GM23338 (cell line): ENCODE measurements around the gene ANP32E. TPM values are rescaled to one million over a fixed set of nuclear protein-coding genes. Genes with fewer than 3 reads are reported as not detected.
"Not testable (repeated sequence)": the region's sequence is repeated elsewhere in the genome, so short reads cannot be mapped to it uniquely, and the experiment has no call there.

Source experiments
- ATAC-seq: fragments of 200-7000 bp; cut with Tn5 transposase; 3 replicates; pipeline ENCODE4 v1.9.1; 2020
- DNase-seq: peaks from one replicate; pipeline ENCODE4 v3.0.0-alpha.2; 2015; ENCODE audit warnings: low spot score
- H2AFZ ChIP-seq: fragments of 200-600 bp; sonication (generic); 2 replicates; pipeline ENCODE4 v1.8.0; 2016; ENCODE audit warnings: antibody characterized with exemption, mild to moderate bottlenecking, moderate library complexity
- H3F3A ChIP-seq: fragments of 200-600 bp; sonication (generic); replicated peaks from 2 replicates; pipeline ENCODE4 v1.8.0; 2017; ENCODE audit warnings: antibody characterized with exemption, mixed run types, low read depth
- H3K27ac ChIP-seq: fragments of 200-600 bp; sonication (generic); 2 replicates; pipeline ENCODE4 v1.6.1; 2016; ENCODE audit warnings: low read depth
- H3K27me3 ChIP-seq: fragments of 200-600 bp; sonication (generic); 2 replicates; pipeline ENCODE4 v1.8.0; 2016; ENCODE audit warnings: mild to moderate bottlenecking, mixed run types, moderate library complexity; ENCODE audit not compliant: insufficient read depth
- H3K36me3 ChIP-seq: fragments of 200-600 bp; sonication (generic); 2 replicates; pipeline ENCODE4 v1.8.0; 2016; ENCODE audit warnings: mild to moderate bottlenecking; ENCODE audit not compliant: insufficient read depth
- H3K4me1 ChIP-seq: fragments of 200-600 bp; sonication (generic); 2 replicates; pipeline ENCODE4 v1.8.0; 2016; ENCODE audit warnings: mild to moderate bottlenecking, moderate library complexity; ENCODE audit not compliant: insufficient read depth
- H3K4me2 ChIP-seq: fragments of 200-600 bp; sonication (generic); 2 replicates; pipeline ENCODE4 v1.7.1; 2017; ENCODE audit warnings: mixed run types
- H3K4me3 ChIP-seq: fragments of 200-600 bp; sonication (generic); 2 replicates; pipeline ENCODE4 v1.6.1; 2016; ENCODE audit warnings: mixed run types
- H3K79me2 ChIP-seq: fragments of 200-600 bp; sonication (generic); replicated peaks from 2 replicates; pipeline ENCODE4 v1.8.0; 2017; ENCODE audit warnings: mild to moderate bottlenecking; ENCODE audit not compliant: insufficient read depth
- H3K9me2 ChIP-seq: fragments of 200-600 bp; sonication (generic); 2 replicates; pipeline ENCODE4 v1.8.0; 2017; ENCODE audit not compliant: insufficient read depth
- H4K20me1 ChIP-seq: fragments of 200-600 bp; sonication (generic); replicated peaks from 2 replicates; pipeline ENCODE4 v1.8.0; 2017; ENCODE audit warnings: mild to moderate bottlenecking; ENCODE audit not compliant: insufficient read depth
- H3K27ac Mint-ChIP-seq: 2 replicates; pipeline ENCODE4 v1.8.0; 2020; ENCODE audit warnings: inconsistent platforms, mild to moderate bottlenecking, moderate library complexity, mixed read lengths
- H3K27me3 Mint-ChIP-seq: 3 replicates; pipeline ENCODE4 v1.8.0; 2022; ENCODE audit warnings: low read depth, mild to moderate bottlenecking, moderate library complexity, mixed read lengths, inconsistent platforms; ENCODE audit not compliant: insufficient read depth, poor library complexity
- H3K36me3 Mint-ChIP-seq: 3 replicates; pipeline ENCODE4 v1.8.0; 2021; ENCODE audit warnings: low read depth, mild to moderate bottlenecking, inconsistent platforms, moderate library complexity, mixed read lengths
- H3K4me1 Mint-ChIP-seq: 3 replicates; pipeline ENCODE4 v1.8.0; 2020; ENCODE audit warnings: mild to moderate bottlenecking, inconsistent platforms, mixed read lengths
- H3K4me3 Mint-ChIP-seq: 3 replicates; pipeline ENCODE4 v1.8.0; 2021; ENCODE audit warnings: moderate library complexity, mild to moderate bottlenecking, inconsistent platforms, mixed read lengths
- H3K9me3 Mint-ChIP-seq: 3 replicates; pipeline ENCODE4 v1.8.0; 2020; ENCODE audit warnings: moderate library complexity, mild to moderate bottlenecking, inconsistent platforms, mixed read lengths
- CREB1 ChIP-seq: fragments of 250-450 bp; sonication (Bioruptor Pico); IDR thresholded peaks from 2 replicates; pipeline ENCODE4 v1.5.0; 2020; ENCODE audit warnings: low read depth, mild to moderate bottlenecking, moderate library complexity
- EZH2phosphoT487 ChIP-seq: fragments of 200-600 bp; sonication (generic); IDR thresholded peaks from one replicate; pipeline ENCODE4 v1.8.1; 2018; ENCODE audit warnings: antibody characterized with exemption; ENCODE audit not compliant: unreplicated experiment
- JUNB ChIP-seq: IDR thresholded peaks from one replicate; pipeline ENCODE4 v1.6.1; 2016; ENCODE audit warnings: antibody characterized with exemption; ENCODE audit not compliant: unreplicated experiment
- POLR2AphosphoS5 ChIP-seq: IDR thresholded peaks from 2 replicates; pipeline ENCODE4 v1.6.1; 2016; ENCODE audit warnings: antibody characterized with exemption, low read depth
- STAT1 ChIP-seq: IDR thresholded peaks from one replicate; pipeline ENCODE4 v1.6.1; 2016; ENCODE audit warnings: antibody characterized with exemption; ENCODE audit not compliant: unreplicated experiment
- ZNF331 ChIP-seq: fragments of 250-450 bp; sonication (Bioruptor Pico); IDR thresholded peaks from 2 replicates; pipeline ENCODE4 v1.5.0; 2020; ENCODE audit warnings: low read depth, mild to moderate bottlenecking, moderate library complexity
- polyA plus RNA-seq: library from polyadenylated mRNA; unstranded; fragments of >200 nt; fragmentation: Nextera tagmentation; extraction: Ambion mirVana; gene quantifications from 2 replicates; pipeline ENCODE4 v1.2.1, GENCODE V29; 2016
- total RNA-seq: library from RNA; depleted of rRNA; stranded (reverse); fragments of >200 nt; shearing (Covaris generic); gene quantifications from 2 replicates; pipeline ENCODE4 v1.2.3, GENCODE V29; 2014
- TF ChIP-seq, protein P1 (sequence below), 2 experiments: fragments of 200-600 bp in 1 of 2; sonication (generic) in 1 of 2; conservative IDR thresholded peaks; 2 replicates each; pipeline versions ENCODE4 v1.5.1 to v1.6.1; 2016 to 2017; ENCODE audit warnings: antibody characterized with exemption in 2 of 2, low read depth in 2 of 2, mild to moderate bottlenecking in 2 of 2, moderate library complexity in 1 of 2
- TF ChIP-seq, protein P2 (sequence below): IDR thresholded peaks from 2 replicates; pipeline ENCODE4 v1.6.1; 2016; ENCODE audit warnings: antibody characterized with exemption

ANP32E gene
- total and polyA plus RNA-seq, 2 experiments from 2014 or later, result 88.6 to 257 TPM

DNA sequence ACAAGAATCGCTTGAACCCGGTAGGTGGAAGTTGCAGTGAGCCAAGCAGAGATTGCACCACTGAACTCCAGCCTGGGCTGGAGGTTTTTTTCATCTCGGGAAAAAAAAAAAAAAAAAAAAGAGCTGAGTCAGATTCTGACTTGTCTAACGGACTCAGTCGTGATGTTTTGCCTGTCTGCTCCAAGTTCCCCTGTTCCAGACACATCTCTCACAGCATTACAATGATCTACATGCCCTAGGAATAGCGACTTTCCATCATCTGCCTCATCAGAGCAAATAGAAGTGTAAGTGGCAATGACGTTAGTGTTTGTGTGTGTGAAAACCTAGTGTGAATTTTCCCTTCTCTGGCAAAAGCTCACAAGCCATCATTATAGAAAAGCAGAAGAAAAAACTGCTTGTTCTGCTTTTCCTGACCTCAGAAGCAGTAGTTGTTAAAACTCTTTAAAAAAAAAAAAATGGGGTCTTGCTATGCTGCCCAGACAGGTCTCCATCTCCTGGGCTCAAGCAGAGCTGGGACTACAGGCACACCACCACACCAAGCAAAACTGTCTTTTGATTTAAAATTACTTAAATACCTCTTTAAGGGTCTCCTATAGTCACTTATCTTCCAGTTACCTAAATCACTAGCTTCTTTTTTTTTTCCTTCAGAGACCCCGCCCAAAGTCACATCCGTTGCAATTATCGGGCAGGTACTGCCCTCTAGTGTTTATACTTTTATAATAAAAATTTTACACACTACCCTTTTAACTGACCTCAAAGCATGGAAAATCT is 48.9 kb downstream of the ANP32E start:
- H3K27me3 ChIP-seq, result no peaks in the 10 kb centered on the region
- ATAC-seq (peak; percentile 62), DNase-seq (peak; percentile 65)
- Mint-ChIP-seq H3K9me3 (peaks cover 4% of the 10 kb centered on the region; the same call in 1 of the 3 replicates), H3K4me3 (no peak overlapping the region), H3K4me1 (no peaks in the 10 kb centered on the region; the same call in 2 of the 3 replicates), H3K36me3 (no peaks in the 10 kb centered on the region), H3K27ac (no peak overlapping the region), H3K27me3 (peaks cover 8% of the 10 kb centered on the region)
- no peaks in the 10 kb centered on the region for H4K20me1 ChIP-seq
- H2AFZ ChIP-seq, result no peak overlapping the region
- H3K4me3 ChIP-seq, result no peak overlapping the region
- H3K4me1 ChIP-seq, result no peaks in the 10 kb centered on the region
- H3K36me3 ChIP-seq, result no peaks in the 10 kb centered on the region
- no peaks in the 10 kb centered on the region for H3F3A ChIP-seq
- H3K9me2 ChIP-seq, result no peaks in the 10 kb centered on the region
- no peak overlapping the region for H3K27ac ChIP-seq
- H3K4me2 ChIP-seq, result no peak overlapping the region
- no peak for TF ChIP-seq POLR2AphosphoS5
- TF ChIP-seq, protein P1, sequence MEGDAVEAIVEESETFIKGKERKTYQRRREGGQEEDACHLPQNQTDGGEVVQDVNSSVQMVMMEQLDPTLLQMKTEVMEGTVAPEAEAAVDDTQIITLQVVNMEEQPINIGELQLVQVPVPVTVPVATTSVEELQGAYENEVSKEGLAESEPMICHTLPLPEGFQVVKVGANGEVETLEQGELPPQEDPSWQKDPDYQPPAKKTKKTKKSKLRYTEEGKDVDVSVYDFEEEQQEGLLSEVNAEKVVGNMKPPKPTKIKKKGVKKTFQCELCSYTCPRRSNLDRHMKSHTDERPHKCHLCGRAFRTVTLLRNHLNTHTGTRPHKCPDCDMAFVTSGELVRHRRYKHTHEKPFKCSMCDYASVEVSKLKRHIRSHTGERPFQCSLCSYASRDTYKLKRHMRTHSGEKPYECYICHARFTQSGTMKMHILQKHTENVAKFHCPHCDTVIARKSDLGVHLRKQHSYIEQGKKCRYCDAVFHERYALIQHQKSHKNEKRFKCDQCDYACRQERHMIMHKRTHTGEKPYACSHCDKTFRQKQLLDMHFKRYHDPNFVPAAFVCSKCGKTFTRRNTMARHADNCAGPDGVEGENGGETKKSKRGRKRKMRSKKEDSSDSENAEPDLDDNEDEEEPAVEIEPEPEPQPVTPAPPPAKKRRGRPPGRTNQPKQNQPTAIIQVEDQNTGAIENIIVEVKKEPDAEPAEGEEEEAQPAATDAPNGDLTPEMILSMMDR (conservative IDR thresholded peaks at IDR 0.05; ENCODE audit: low read depth in 2 of 2), result peak; percentile 51 to 74
- H3K79me2 ChIP-seq, result no peaks in the 10 kb centered on the region

DNA sequence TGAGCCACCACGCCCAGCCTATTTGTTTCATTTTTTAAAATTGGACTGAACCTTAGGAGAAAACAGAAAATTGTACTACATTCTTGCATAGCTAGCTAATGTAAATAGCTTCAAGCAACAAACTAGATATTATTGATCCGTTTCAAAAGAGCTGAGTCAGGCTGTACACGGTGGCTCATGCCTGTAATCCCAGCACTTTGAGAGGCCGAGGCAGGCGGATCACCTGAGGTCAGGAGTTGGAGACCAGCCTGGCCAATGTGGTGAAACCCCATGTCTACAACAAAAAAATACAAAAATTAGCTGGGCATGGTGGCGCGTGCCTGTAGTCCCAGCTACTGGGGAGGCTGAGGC is 49.5 kb downstream of the ANP32E start:
- not testable (repeated sequence) for H3K4me1 ChIP-seq, H4K20me1 ChIP-seq, H3K36me3 Mint-ChIP-seq, H2AFZ ChIP-seq, H3K9me3 Mint-ChIP-seq, ATAC-seq, H3K79me2 ChIP-seq, H3K27me3 Mint-ChIP-seq, H3K9me2 ChIP-seq, H3K27me3 ChIP-seq, DNase-seq, H3K4me3 Mint-ChIP-seq, H3K4me2 ChIP-seq, H3F3A ChIP-seq, H3K4me1 Mint-ChIP-seq, H3K36me3 ChIP-seq, H3K4me3 ChIP-seq, H3K27ac Mint-ChIP-seq
- H3K27ac ChIP-seq, result 0 out of 2 replicates have a peak overlapping the region, but pooled peaks have one; percentile 63

DNA sequence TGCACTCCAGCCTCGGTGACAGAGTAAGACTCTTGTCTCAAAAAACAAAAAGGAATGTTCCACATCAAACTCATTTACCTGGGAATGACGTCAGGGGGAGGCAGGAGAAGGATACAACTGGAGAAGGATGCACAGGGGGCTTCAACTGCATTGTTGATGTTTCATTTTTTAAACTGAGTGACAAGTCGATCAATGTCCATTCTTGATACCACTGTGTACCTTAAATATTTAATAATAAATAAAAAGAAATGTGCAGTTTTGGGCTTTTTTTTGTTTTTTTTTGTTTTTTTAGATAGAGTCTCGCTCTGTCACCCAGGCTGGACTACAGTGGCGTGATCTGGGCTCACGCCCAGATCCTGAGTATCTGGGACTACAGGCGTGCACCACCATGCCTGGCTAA is 50.4 kb downstream of the ANP32E start:
- H2AFZ ChIP-seq, result no peak overlapping the region
- Mint-ChIP-seq H3K4me1 (no peaks in the 10 kb centered on the region; the same call in 2 of the 3 replicates), H3K27me3 (peaks cover 8% of the 10 kb centered on the region), H3K36me3 (no peaks in the 10 kb centered on the region), H3K27ac (no peak overlapping the region), H3K9me3 (no peaks in the 10 kb centered on the region), H3K4me3 (no peak overlapping the region)
- DNase-seq (no peak), ATAC-seq (no peak)
- TF ChIP-seq, protein P1 (conservative IDR thresholded peaks at IDR 0.05; ENCODE audit: low read depth in 2 of 2), result no peak
- no peak for TF ChIP-seq EZH2phosphoT487
- no peak for TF ChIP-seq CREB1 (CRISPR knock-in tag)
- TF ChIP-seq POLR2AphosphoS5, result no peak
- TF ChIP-seq, protein P2, sequence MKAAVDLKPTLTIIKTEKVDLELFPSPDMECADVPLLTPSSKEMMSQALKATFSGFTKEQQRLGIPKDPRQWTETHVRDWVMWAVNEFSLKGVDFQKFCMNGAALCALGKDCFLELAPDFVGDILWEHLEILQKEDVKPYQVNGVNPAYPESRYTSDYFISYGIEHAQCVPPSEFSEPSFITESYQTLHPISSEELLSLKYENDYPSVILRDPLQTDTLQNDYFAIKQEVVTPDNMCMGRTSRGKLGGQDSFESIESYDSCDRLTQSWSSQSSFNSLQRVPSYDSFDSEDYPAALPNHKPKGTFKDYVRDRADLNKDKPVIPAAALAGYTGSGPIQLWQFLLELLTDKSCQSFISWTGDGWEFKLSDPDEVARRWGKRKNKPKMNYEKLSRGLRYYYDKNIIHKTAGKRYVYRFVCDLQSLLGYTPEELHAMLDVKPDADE, result no peak
- TF ChIP-seq ZNF331, result no peak
- TF ChIP-seq JUNB, result no peak
- TF ChIP-seq STAT1, result no peak
- H3K27ac ChIP-seq, result 0 out of 2 replicates have a peak overlapping the region, but pooled peaks have one; percentile 14
- H3K4me3 ChIP-seq, result no peak overlapping the region
- H3K36me3 ChIP-seq, result no peaks in the 10 kb centered on the region
- H3K4me1 ChIP-seq, result no peaks in the 10 kb centered on the region
- H3F3A ChIP-seq, result no peaks in the 10 kb centered on the region
- no peaks in the 10 kb centered on the region for H3K9me2 ChIP-seq
- H3K27me3 ChIP-seq, result no peaks in the 10 kb centered on the region
- no peaks in the 10 kb centered on the region for H4K20me1 ChIP-seq
- H3K79me2 ChIP-seq, result no peaks in the 10 kb centered on the region
- H3K4me2 ChIP-seq, result no peak overlapping the region
